Limb (tissue), 2 donors: Measurements from ENCODE around the gene SLC15A4.
"Not testable (repeated sequence)": the region's sequence is repeated elsewhere in the genome, so short reads cannot be mapped to it uniquely, and the experiment has no call there.

Experiments used
- DNase-seq, 2 donors: peaks; one replicate each; pipeline ENCODE4 v3.0.0-alpha.2; 2016; ENCODE audit errors: extremely low spot score in 2 of 2

Gene SLC15A4

DNA sequence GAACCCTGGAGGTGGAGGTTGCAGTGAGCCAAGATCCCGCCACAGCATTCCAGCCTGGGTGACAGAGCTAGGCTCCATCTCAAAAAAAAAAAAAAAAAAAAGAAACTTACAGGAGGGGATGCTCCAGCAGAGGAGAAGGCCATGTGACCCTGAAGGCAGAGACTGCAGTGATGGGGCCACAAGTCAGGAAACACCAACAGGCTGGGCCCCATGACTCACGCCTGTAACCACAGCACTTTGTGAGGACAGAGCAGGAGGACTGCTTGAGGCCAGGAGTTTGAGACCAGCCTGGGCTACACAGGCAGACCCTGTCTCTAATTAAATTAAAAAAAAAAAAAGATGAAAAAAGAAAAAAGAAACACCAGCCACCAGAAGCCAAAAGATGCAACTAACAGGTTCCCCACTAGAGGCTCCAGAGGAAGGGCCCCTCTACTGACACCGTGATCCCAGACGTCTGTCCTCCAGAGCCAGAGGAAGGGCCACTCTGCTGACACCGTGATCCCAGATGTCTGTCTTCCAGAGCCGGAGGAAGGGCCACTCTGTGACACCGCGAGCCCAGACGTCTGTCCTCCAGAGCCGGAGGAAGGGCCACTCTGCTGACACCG, 20.4 kb upstream of the SLC15A4 start:
- no peak for DNase-seq

DNA sequence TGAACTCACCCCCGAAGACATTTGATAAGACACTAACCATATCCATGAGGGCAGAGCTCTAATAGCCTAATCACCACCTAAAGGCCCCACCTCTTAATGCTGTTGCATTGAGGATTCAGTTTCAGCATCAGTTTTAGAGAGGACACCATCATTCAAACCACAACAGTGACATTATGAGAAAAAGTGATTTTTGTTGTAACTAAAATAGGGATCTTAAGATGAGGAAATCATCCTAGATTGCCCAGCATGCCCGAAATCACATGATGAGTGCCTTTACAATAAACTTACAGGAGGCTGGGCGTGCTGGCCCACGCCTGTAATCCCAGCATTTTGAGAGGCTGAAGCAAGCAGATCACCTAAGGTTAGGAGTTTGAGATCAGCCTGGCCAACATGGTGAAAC, 19.8 kb upstream of the SLC15A4 start:
- DNase-seq, result no peak

- no peak for DNase-seq
These were observed 18.8 kb upstream of the SLC15A4 start for GRCh38 chr12:128842579-128842978.

GRCh38 chr12:128840862-128841468, 17.2 kb upstream of the SLC15A4 start:
- no peak for DNase-seq

GRCh38 chr12:128839885-128840284, 16.1 kb upstream of the SLC15A4 start:
- not testable (repeated sequence) for DNase-seq

DNA sequence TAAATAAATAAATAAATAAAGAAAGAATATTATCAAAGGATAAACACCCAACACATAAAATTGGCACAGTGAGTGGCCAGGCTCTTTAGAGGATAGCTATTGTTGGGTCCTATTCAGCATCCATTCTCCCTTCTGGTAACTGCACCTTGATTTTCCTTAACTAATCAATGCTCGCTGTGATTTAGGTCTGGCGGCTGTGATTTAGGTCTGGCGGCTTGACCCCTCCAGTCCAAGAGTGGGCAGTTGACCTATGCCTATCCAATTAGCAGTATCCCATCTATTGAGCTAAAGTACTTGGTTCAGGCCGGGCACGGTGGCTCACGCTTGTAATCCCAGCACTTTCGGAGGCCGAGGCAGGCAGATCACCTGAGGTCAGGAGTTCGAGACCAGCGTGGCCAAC, 9.7 kb upstream of the SLC15A4 start:
- no peak for DNase-seq

DNA sequence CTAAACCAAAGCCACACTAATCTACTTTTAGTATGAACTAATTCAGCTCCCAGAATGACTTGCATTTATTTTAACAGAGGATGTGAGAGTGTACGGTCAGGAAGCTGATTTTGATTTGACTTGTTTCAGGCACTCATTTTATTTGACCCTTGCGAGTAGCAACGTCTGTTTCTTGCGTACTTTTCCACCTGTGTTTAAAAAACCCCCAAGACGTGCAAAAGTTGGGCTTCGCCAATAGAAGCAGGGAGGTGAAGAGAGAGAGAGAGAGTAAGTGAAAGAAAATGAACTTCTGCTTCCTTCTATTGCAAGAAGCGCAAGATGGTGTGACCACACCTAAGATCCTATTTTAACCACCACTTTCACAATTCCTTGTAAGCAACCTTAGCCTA, 6.7 kb upstream of the SLC15A4 start:
- no peak for DNase-seq

- DNase-seq, result no peak
These were observed 6.2 kb upstream of the SLC15A4 start for GRCh38 chr12:128829861-128830504.

DNA sequence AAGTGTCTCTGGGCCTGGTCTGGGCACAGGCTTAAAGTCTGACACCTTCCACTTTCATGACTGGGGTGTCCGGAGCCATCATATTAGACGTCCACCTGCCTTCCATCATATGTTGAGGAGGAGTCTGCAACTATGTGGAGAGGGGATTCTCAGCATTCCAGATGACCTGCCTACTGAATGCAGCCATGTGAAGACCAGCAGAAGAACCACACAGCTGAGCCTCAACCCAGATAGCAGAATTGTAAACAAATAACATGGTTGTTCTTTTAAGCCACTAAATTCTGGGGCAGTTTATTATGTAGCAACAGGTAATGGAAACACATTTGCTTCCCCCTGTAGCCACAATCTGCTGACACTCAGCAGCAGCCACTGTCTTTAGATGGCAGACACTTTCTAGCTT, 4.0 kb upstream of the SLC15A4 start:
- no peak for DNase-seq

DNA sequence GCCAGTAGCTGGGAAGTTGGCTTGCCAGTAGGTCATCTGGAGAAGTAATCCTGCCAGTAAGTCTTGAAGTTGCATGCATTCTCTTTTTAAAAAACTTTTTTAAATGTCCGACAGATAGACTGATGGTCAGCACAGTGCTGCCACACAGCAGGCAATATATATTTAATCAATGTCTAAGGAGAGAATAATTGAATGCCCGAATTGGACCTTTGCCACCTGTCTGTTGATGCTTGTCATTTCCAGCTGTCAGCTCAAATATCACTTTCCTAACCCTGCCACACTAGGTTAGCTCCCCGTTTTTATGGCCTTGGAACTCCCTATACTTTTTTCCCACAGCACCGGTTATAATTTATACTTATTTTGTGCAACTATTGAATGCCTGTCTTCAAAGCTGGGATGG, 2.1 kb upstream of the SLC15A4 start:
- peak in 1 of 2 donors; percentile 25 for DNase-seq

DNA sequence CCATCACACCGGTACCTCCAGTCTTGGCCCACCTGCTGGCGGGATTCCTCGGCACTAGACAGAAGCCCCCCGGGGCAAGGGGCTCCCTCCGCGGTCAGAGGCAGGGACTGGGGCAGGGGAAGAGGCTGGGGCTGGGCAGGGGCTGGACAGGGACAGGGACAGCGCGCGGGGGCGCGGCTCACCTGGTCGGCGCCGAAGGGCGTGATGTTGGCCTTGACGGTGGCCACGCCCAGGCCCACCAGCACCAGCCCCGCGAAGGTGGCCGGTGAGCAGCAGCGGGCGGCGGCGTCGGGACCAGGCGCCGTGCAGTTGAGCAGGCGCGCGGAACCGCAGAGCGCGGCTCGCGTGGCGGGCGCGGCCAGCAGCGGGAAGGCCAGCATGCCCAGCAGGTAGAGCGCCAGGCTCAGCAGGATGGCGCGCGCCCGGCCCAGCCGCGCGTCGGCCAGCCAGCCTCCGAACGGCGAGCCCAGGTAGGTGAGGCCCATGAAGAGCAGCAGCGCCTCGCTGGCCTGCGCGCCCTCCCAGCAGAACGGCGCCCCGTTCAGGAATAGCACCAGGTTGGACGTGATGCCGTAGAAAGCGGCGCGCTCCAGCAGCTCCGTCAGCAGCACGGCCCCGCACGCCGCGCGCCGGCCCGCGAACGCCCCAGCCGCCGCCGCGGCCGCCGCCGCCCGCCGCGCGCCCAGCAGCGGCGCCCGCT, 392 bp downstream of the SLC15A4 start:
- DNase-seq, result no peak

DNA sequence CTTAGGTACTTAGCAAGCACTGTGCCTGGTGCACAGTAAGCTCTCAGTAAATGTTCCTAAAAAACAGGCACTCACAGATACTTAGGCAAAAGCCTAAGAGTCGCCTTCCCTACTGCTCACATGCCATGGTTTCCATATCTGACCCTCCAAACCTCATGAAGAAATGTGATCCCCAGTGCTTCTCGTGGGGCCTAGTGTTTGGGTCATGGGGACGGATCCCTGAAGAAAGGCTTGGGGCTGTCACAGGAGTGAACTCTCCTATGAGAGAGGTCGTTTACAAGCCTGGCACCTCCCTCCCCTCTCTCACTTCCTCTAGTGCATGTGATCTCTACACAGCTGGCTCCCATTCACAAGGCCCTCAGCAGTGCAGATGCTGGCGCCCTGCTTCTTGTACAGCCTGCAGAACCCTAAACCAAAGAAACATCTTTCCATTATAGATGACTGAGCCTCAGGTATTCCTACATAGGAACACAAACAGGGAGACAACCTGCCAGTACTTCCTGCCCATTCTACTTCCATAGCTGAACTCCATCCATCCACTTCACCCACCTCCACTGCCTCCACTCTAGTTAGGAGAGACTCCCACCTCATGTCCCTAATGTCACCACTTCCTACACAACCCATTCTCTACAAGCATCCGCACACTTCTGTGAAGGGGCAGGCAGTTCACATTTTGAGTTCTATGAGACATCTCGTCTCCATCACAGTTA, 2.9 kb downstream of the SLC15A4 start:
- no peak for DNase-seq

DNA sequence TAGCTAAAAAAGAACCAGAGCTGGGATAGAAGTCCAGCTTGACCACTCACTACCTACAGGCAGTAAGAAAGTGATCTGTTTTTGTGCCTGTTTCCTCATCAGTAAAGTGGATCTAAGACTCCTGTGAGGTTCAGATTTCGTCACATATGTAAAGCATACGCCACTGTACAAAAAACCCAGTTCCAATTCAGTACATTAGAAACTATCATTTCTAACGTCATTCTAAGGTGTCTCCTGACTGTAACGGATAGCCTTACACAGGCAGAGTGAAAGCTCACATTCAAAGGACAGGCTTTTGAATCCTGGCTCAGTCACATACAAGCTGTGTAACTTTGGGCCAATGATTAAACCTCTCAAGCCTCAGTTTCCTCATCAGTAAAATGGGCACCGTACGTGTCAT, 3.5 kb downstream of the SLC15A4 start:
- no peak for DNase-seq

GRCh38 chr12:128819293-128820144, 4.2 kb downstream of the SLC15A4 start:
- DNase-seq, result peak in 1 of 2 donors; percentile 21

DNA sequence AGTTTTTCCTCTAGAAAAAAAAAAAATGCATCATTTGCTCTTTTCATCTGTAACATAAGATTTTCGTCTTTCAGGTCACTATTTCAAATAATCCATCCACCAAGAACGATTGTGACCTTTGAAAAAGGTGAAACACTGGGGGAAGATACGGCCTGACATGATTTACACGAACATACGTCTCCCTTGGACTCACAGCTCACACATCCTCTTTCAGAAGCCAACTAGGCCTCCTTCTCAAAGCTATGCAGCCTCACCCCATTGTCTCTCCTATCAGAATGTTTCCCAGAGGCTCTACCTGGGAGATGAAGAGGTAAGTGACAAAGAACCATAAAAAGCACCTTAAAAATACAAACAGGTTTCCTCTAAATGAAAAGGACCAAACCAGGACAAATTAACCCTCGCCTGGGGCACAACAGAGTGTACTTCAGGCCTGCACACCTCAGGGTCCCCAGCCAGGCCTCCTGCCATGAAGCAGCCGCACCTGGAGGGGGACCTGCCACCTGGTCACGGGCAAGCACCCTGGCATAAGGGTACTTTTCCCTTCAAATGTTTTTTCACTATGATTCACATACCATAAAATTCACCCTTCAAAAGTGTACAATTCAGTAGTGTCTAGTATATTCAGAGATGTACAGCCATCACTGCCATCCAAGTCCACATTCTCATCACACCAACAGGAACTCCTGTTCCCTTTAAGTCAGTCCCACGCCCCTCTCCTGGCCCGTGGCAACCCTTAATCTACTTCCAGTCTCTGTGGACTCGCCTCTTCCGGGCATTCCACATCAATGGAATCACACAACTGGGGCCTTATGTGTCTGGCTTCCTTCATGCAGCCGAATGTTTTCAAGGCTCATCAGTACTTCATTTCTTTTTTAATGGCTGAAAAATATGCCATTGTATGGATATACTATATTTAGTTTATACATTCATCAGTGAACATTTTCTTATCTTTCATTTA, 5.4 kb downstream of the SLC15A4 start:
- no peak for DNase-seq

DNA sequence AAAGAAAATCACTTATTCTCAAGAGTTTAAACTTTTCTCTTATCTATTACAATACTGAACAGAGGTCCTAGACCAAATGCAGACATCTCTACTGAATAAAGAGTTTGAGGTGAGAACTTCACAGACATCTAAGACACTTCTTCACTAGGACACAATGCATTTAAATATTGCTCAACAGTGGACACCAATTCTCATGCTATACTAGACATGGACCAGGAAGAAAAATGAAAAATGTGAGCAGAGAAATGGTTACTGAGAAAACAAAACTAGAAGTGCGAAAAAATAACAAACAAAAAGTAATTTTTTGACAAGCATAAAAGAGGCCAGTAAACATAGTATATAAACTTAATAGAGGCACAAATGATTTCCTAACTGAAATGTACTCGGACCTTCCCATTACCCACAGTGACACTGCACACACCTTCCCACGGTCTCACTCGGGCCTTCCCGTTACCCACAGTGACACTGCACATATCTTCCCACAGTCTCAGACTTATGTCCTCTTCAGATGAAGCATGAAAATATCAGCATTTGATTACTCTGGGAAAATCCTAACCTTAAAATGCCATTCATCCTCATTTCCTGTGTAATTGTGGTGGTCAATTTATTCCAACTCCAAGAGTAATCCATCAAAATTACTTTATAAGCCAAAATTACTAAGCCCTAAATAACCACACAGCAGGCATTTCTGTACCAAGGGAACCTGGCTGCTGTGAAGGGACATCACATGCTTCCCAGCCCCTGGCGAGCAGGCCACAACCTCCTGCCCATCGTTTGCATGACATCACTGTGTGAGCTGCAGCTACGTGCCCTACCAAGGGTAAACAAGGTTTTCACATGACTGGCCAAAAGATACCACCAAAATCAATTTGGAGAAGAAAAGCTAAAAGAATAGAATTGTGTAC, 6.4 kb downstream of the SLC15A4 start:
- DNase-seq, result no peak

- no peak for DNase-seq
These were observed 7.2 kb downstream of the SLC15A4 start for GRCh38 chr12:128816643-128816920.

- no peak for DNase-seq
These were observed 7.7 kb downstream of the SLC15A4 start for GRCh38 chr12:128815779-128816642.
